HFF-Myc (cell line): ENCODE measurements around the gene NCOA5.

Source experiments
- DNase-seq: peaks from one replicate; pipeline ENCODE4 v3.0.0-alpha.2; 2011; ENCODE audit warnings: low read depth; ENCODE audit errors: extremely low read depth
- H3K4me3 ChIP-seq: replicated peaks from 2 replicates; pipeline ENCODE4 v1.5.1; 2011; ENCODE audit warnings: low read depth, mild to moderate bottlenecking, control low read depth, low read length
- CTCF ChIP-seq: IDR thresholded peaks from 2 replicates; pipeline ENCODE4 v1.5.1; 2012; ENCODE audit warnings: mild to moderate bottlenecking, low read depth, low read length, control low read depth; ENCODE audit errors: missing control alignments

The NCOA5 gene

GRCh38 chr20:46062621-46063020 is 27.1 kb downstream of the NCOA5 start:
- DNase-seq = no peak
- no peak for TF ChIP-seq CTCF
- no peak overlapping the region for H3K4me3 ChIP-seq

GRCh38 chr20:46062151-46062550 is 27.6 kb downstream of the NCOA5 start:
- H3K4me3 ChIP-seq = no peak overlapping the region
- DNase-seq = no peak
- TF ChIP-seq CTCF = no peak

DNA sequence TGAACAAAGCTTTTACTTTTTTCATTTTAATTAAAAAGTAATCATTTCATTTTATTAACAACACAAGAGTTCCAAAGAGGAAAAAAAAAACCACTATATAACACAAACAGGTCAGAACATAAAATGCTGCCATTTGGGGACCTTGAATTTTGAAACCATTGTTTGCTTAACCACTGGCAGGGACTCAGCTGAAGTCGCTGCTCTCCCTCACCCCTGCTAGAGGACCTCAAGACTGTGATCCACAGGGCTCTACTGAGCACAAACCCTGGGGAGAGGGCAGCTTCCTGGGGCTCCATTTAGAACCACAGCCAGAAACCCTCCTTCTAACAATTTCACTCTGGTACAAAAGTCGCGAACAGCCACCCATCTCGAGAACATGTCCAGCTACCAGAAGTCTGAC is 28.8 kb downstream of the NCOA5 start:
- DNase-seq = no peak
- TF ChIP-seq CTCF = no peak
- no peak overlapping the region for H3K4me3 ChIP-seq

- no peak for TF ChIP-seq CTCF
- no peak overlapping the region for H3K4me3 ChIP-seq
- DNase-seq = no peak
Observed at GRCh38 chr20:46060301-46060881, 29.4 kb downstream of the NCOA5 start.

GRCh38 chr20:46058599-46059281 is 31.0 kb downstream of the NCOA5 start:
- no peak overlapping the region for H3K4me3 ChIP-seq
- TF ChIP-seq CTCF = no peak
- no peak for DNase-seq

DNA sequence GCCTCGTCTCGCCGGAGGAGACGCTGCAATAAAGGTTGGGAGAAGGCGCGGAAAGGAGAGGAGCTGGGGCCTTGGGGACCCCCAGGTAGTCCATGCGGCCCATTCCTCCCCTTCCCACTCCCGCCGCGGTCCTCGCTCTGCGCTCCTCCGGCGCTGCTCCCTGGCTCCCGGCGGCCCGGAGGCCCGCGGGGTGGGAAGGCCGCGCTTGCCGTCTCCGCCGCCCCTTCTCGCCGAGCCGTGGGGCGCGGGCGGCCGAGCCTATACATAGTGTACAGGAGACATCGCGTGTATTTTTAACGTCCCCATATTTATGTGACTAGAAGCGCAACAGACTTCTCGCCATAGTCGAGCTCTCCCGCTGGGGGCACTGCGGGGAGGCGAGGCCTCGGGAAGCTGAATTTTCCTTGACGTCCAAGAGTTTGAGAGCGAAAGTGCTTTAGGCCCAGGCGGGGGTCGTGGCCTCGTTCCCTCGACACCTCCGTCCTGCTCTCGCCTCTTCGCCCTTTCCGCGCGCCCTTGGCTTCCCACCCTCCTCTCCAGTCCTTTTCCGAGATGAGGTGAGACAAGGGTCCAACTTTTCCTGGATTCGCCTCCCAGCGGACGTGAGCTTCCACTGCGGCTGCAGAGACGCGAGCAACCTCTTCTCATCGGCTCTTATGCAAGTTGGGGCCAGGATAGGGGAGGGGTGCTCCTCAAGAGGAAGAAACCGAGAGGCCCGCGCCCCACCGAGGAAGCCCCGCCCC is 31.7 kb downstream of the NCOA5 start:
- 0 out of 2 replicates have a peak overlapping the region, but pooled peaks have one; percentile 17 for H3K4me3 ChIP-seq
- TF ChIP-seq CTCF = peak; percentile 45
- no peak for DNase-seq
